ENCODE data around the gene SLC49A4.

Gene SLC49A4

DNA sequence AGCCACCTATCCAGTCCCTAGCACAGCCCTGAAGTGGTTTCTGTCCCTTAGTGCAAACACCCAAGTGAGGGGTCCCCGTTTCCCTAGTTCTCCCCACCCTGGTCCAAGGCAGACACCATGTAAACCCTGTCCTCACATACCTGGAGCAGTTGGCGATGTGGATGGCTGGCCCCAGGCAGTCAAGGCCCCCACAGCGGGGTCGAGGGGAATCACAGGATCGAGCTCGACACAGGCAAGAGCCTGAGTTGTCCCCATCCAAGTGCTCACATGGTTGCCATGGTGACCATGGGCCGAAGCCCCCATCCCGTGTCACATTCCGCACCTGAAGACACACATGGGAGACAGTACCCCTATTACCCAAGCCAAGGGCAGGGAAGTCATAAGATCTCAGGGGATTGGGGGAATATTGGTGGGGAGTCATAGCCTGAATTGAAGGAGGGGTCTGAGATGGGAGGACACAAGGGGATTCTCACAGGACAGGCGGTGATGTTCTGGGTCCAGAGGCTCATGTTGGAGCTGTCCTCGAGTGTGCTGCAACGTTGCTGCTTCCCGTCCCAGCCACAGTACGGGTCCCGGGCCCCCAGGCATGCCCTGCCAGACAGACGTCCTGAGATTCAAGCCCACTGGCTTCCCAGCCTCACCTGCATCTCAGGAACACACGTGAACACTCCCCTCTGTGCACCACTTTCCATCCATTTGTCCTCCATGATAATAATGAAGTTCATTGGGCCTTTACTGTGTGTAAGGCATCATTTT, 120.6 kb downstream of the SLC49A4 start:
- Histone ChIP-seq H3K9ac (ENCODE audit: low read length) (no peak overlapping the region), H3K56ac (ENCODE audit: low read length) (no peak overlapping the region), H3K4ac (ENCODE audit: low read depth, low read length) (no peak overlapping the region), H3K36me3 (ENCODE audit: control insufficient read depth, insufficient read depth, low read length) (no peaks in the 10 kb centered on the region), H3K4me2 (ENCODE audit: low read length) (no peak overlapping the region), H4K8ac (ENCODE audit: low read depth, low read length) (no peak overlapping the region), H3K27me3 (ENCODE audit: insufficient read depth, low read length, poor library complexity) (no peaks in the 10 kb centered on the region), H3K27ac (ENCODE audit: low read depth, low read length) (no peak overlapping the region), H2BK15ac (replicated peaks; ENCODE audit: low read depth) (no peak overlapping the region), H3K23ac (ENCODE audit: low read length) (no peak overlapping the region), H4K5ac (ENCODE audit: low read length) (no peak overlapping the region), H2BK120ac (ENCODE audit: low read depth, low read length) (no peak overlapping the region), H3K4me1 (ENCODE audit: control insufficient read depth, low read depth, low read length) (no peaks in the 10 kb centered on the region), H3K18ac (ENCODE audit: low read length) (no peak overlapping the region), H3K4me3 (ENCODE audit: low read length) (no peak overlapping the region), H3K79me2 (ENCODE audit: control insufficient read depth, insufficient read depth, low read length) (no peaks in the 10 kb centered on the region), H2BK5ac (ENCODE audit: low read length) (no peak overlapping the region), H3K79me1 (ENCODE audit: low read length) (no peaks in the 10 kb centered on the region), H2AK5ac (ENCODE audit: low read length) (no peak overlapping the region)
- WGBS (ENCODE audit: extremely low coverage, insufficient coverage, low lambda C conversion rate) = no CpG with 5 or more reads among the region's 17 CpGs
- DNase-seq = no peak

GRCh38 chr3:122916084-122916483, 121.2 kb downstream of the SLC49A4 start:
- H3K36me3 ChIP-seq (ENCODE audit: control insufficient read depth, insufficient read depth, low read length) = no peaks in the 10 kb centered on the region
- no peak overlapping the region for H3K56ac ChIP-seq (ENCODE audit: low read length)
- H3K9ac ChIP-seq (ENCODE audit: low read length) = no peak overlapping the region
- H2BK120ac ChIP-seq (ENCODE audit: low read depth, low read length) = no peak overlapping the region
- no peaks in the 10 kb centered on the region for H3K79me1 ChIP-seq (ENCODE audit: low read length)
- no peak for DNase-seq
- H3K27me3 ChIP-seq (ENCODE audit: insufficient read depth, low read length, poor library complexity) = no peaks in the 10 kb centered on the region
- no CpG with 5 or more reads among the region's 4 CpGs for WGBS (ENCODE audit: extremely low coverage, insufficient coverage, low lambda C conversion rate)
- no peaks in the 10 kb centered on the region for H3K79me2 ChIP-seq (ENCODE audit: control insufficient read depth, insufficient read depth, low read length)
- H3K4me3 ChIP-seq (ENCODE audit: low read length) = no peak overlapping the region
- H3K23ac ChIP-seq (ENCODE audit: low read length) = no peak overlapping the region
- H3K4me1 ChIP-seq (ENCODE audit: control insufficient read depth, low read depth, low read length) = no peaks in the 10 kb centered on the region
- no peak overlapping the region for H3K27ac ChIP-seq (ENCODE audit: low read depth, low read length)
- H3K4me2 ChIP-seq (ENCODE audit: low read length) = no peak overlapping the region
- H2AK5ac ChIP-seq (ENCODE audit: low read length) = no peak overlapping the region
- H3K4ac ChIP-seq (ENCODE audit: low read depth, low read length) = no peak overlapping the region
- H2BK5ac ChIP-seq (ENCODE audit: low read length) = no peak overlapping the region
- H4K5ac ChIP-seq (ENCODE audit: low read length) = no peak overlapping the region
- H4K8ac ChIP-seq (ENCODE audit: low read depth, low read length) = no peak overlapping the region
- H2BK15ac ChIP-seq (replicated peaks; ENCODE audit: low read depth) = no peak overlapping the region
- no peak overlapping the region for H3K18ac ChIP-seq (ENCODE audit: low read length)

- H2BK5ac ChIP-seq (ENCODE audit: low read length) = no peak overlapping the region
- H3K4ac ChIP-seq (ENCODE audit: low read depth, low read length) = no peak overlapping the region
- H3K4me2 ChIP-seq (ENCODE audit: low read length) = no peak overlapping the region
- H2AK5ac ChIP-seq (ENCODE audit: low read length) = no peak overlapping the region
- no CpG with 5 or more reads among the region's 6 CpGs for WGBS (ENCODE audit: extremely low coverage, insufficient coverage, low lambda C conversion rate)
- H3K4me3 ChIP-seq (ENCODE audit: low read length) = no peak overlapping the region
- no peak for DNase-seq
- no peak overlapping the region for H3K18ac ChIP-seq (ENCODE audit: low read length)
- H3K79me2 ChIP-seq (ENCODE audit: control insufficient read depth, insufficient read depth, low read length) = no peaks in the 10 kb centered on the region
- no peak overlapping the region for H3K23ac ChIP-seq (ENCODE audit: low read length)
- no peak overlapping the region for H2BK120ac ChIP-seq (ENCODE audit: low read depth, low read length)
- H3K36me3 ChIP-seq (ENCODE audit: control insufficient read depth, insufficient read depth, low read length) = no peaks in the 10 kb centered on the region
- H4K5ac ChIP-seq (ENCODE audit: low read length) = no peak overlapping the region
- H3K56ac ChIP-seq (ENCODE audit: low read length) = no peak overlapping the region
- no peaks in the 10 kb centered on the region for H3K79me1 ChIP-seq (ENCODE audit: low read length)
- no peak overlapping the region for H2BK15ac ChIP-seq (replicated peaks; ENCODE audit: low read depth)
- no peak overlapping the region for H3K27ac ChIP-seq (ENCODE audit: low read depth, low read length)
- no peaks in the 10 kb centered on the region for H3K27me3 ChIP-seq (ENCODE audit: insufficient read depth, low read length, poor library complexity)
- no peak overlapping the region for H4K8ac ChIP-seq (ENCODE audit: low read depth, low read length)
- H3K4me1 ChIP-seq (ENCODE audit: control insufficient read depth, low read depth, low read length) = no peaks in the 10 kb centered on the region
- H3K9ac ChIP-seq (ENCODE audit: low read length) = no peak overlapping the region
Measured at GRCh38 chr3:122916580-122916979, 121.7 kb downstream of the SLC49A4 start.

GRCh38 chr3:122917412-122917811, 122.5 kb downstream of the SLC49A4 start:
- Histone ChIP-seq H4K5ac (ENCODE audit: low read length) (no peak overlapping the region), H2BK120ac (ENCODE audit: low read depth, low read length) (no peak overlapping the region), H3K4ac (ENCODE audit: low read depth, low read length) (no peak overlapping the region), H3K27ac (ENCODE audit: low read depth, low read length) (no peak overlapping the region), H3K79me1 (ENCODE audit: low read length) (no peaks in the 10 kb centered on the region), H3K56ac (ENCODE audit: low read length) (no peak overlapping the region), H3K9ac (ENCODE audit: low read length) (no peak overlapping the region), H3K23ac (ENCODE audit: low read length) (no peak overlapping the region), H3K18ac (ENCODE audit: low read length) (no peak overlapping the region), H2BK5ac (ENCODE audit: low read length) (no peak overlapping the region), H3K36me3 (ENCODE audit: control insufficient read depth, insufficient read depth, low read length) (no peaks in the 10 kb centered on the region), H3K4me2 (ENCODE audit: low read length) (no peak overlapping the region), H3K79me2 (ENCODE audit: control insufficient read depth, insufficient read depth, low read length) (no peaks in the 10 kb centered on the region), H4K8ac (ENCODE audit: low read depth, low read length) (no peak overlapping the region), H3K4me1 (ENCODE audit: control insufficient read depth, low read depth, low read length) (no peaks in the 10 kb centered on the region), H2BK15ac (replicated peaks; ENCODE audit: low read depth) (no peak overlapping the region), H3K27me3 (ENCODE audit: insufficient read depth, low read length, poor library complexity) (no peaks in the 10 kb centered on the region), H2AK5ac (ENCODE audit: low read length) (no peak overlapping the region), H3K4me3 (ENCODE audit: low read length) (no peak overlapping the region)
- DNase-seq = no peak
- no CpG with 5 or more reads among the region's 4 CpGs for WGBS (ENCODE audit: extremely low coverage, insufficient coverage, low lambda C conversion rate)

- Histone ChIP-seq H3K4me2 (ENCODE audit: low read length) (no peak overlapping the region), H4K5ac (ENCODE audit: low read length) (no peak overlapping the region), H3K79me1 (ENCODE audit: low read length) (no peaks in the 10 kb centered on the region), H3K23ac (ENCODE audit: low read length) (no peak overlapping the region), H3K4ac (ENCODE audit: low read depth, low read length) (no peak overlapping the region), H2BK5ac (ENCODE audit: low read length) (no peak overlapping the region), H2BK15ac (replicated peaks; ENCODE audit: low read depth) (no peak overlapping the region), H3K4me1 (ENCODE audit: control insufficient read depth, low read depth, low read length) (no peaks in the 10 kb centered on the region), H3K4me3 (ENCODE audit: low read length) (no peak overlapping the region), H3K56ac (ENCODE audit: low read length) (no peak overlapping the region), H3K27me3 (ENCODE audit: insufficient read depth, low read length, poor library complexity) (peaks cover 4% of the 10 kb centered on the region), H3K18ac (ENCODE audit: low read length) (no peak overlapping the region), H2AK5ac (ENCODE audit: low read length) (no peak overlapping the region), H4K8ac (ENCODE audit: low read depth, low read length) (no peak overlapping the region), H3K79me2 (ENCODE audit: control insufficient read depth, insufficient read depth, low read length) (no peaks in the 10 kb centered on the region), H3K9ac (ENCODE audit: low read length) (no peak overlapping the region), H2BK120ac (ENCODE audit: low read depth, low read length) (no peak overlapping the region), H3K36me3 (ENCODE audit: control insufficient read depth, insufficient read depth, low read length) (no peaks in the 10 kb centered on the region), H3K27ac (ENCODE audit: low read depth, low read length) (no peak overlapping the region)
- no CpG with 5 or more reads among the region's 5 CpGs for WGBS (ENCODE audit: extremely low coverage, insufficient coverage, low lambda C conversion rate)
- DNase-seq = no peak
Measured at GRCh38 chr3:122918576-122919290, 123.9 kb downstream of the SLC49A4 start.

Measured in mesendoderm (in vitro differentiated cells).